BLaER1 (cell line): ENCODE results near the gene OR10H4.
"Not testable (repeated sequence)": the region's sequence is repeated elsewhere in the genome, so short reads cannot be mapped to it uniquely, and the experiment has no call there.

ENCODE experiments used
- H3K27ac ChIP-seq: shearing (Covaris generic); formaldehyde crosslinking; 2 replicates; pipeline ENCODE4 v1.8.1; 2022
- H3K27me3 ChIP-seq: shearing (Covaris generic); formaldehyde crosslinking; 2 replicates; pipeline ENCODE4 v1.8.1; 2022
- H3K36me3 ChIP-seq: shearing (Covaris generic); formaldehyde crosslinking; 2 replicates; pipeline ENCODE4 v1.8.1; 2022
- H3K4me1 ChIP-seq: shearing (Covaris generic); formaldehyde crosslinking; 2 replicates; pipeline ENCODE4 v1.8.1; 2022
- H3K4me2 ChIP-seq: shearing (Covaris generic); formaldehyde crosslinking; 2 replicates; pipeline ENCODE4 v1.8.1; 2022
- H3K4me3 ChIP-seq: shearing (Covaris generic); formaldehyde crosslinking; 2 replicates; pipeline ENCODE4 v1.8.1; 2022
- H3K9ac ChIP-seq: shearing (Covaris generic); formaldehyde crosslinking; 2 replicates; pipeline ENCODE4 v1.8.1; 2022
- H3K9me3 ChIP-seq: shearing (Covaris generic); formaldehyde crosslinking; 2 replicates; pipeline ENCODE4 v1.8.1; 2022
- H4K20me1 ChIP-seq: shearing (Covaris generic); formaldehyde crosslinking; 2 replicates; pipeline ENCODE4 v1.8.1; 2022
- Cebpa-rat ChIP-seq: shearing (Covaris generic); IDR thresholded peaks from 2 replicates; pipeline ENCODE4 v1.8.1; 2022

The OR10H4 gene

DNA sequence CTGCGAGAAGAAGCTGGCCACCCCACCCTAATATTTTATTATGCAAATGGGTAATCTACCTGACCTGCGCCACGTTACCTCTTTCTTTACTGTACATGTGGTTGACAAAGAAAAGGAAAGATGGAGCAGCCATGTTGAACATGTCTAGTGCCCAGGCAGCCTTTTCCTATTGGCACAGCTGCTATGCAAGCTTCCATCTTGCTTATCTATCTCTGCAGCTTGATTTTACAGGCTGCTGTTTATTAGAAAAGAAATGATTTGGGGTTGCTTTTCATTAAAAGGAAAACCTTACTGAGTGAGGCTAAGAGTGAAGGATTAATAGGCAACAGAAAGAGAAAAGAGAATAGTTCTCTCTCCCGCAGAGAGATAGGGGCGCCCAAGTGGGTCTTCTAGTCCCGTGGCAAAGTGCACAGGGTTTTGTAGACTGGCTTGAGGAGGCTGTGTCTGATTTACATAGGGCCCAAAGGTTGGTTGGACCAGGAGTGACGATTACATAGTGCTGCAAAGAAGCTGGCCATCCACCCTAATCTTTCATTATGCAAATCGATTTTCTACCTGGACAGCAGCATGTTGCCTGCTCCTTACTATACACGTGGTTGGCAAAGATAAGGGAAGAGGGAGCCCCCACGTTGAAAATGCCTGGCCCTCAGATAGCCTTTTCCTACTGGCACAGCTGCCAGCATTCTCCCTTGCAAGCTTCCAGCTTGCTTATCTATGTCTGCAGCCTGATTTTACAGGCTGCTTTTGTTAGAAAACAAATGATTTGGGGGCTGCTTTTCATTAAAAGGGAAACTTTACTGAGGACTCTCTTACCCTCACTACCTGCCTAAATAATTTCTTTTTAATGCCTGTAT is 28.3 kb downstream of the OR10H4 start:
- peaks cover 10% of the 10 kb centered on the region for H3K9me3 ChIP-seq
- H3K27ac ChIP-seq, result no peak overlapping the region
- no peak overlapping the region for H3K4me3 ChIP-seq
- no peaks in the 10 kb centered on the region for H3K36me3 ChIP-seq
- no peak overlapping the region for H3K9ac ChIP-seq
- TF ChIP-seq Cebpa-rat, result no peak
- no peaks in the 10 kb centered on the region for H4K20me1 ChIP-seq
- no peak overlapping the region for H3K4me2 ChIP-seq
- H3K4me1 ChIP-seq, result peaks cover 6% of the 10 kb centered on the region; the same call in 1 of the 2 replicates
- no peaks in the 10 kb centered on the region for H3K27me3 ChIP-seq

GRCh38 chr19:15977690-15978089 is 28.9 kb downstream of the OR10H4 start:
- H3K9ac ChIP-seq, result no peak overlapping the region
- no peaks in the 10 kb centered on the region for H3K36me3 ChIP-seq
- no peak overlapping the region for H3K4me2 ChIP-seq
- H3K27me3 ChIP-seq, result no peaks in the 10 kb centered on the region
- H4K20me1 ChIP-seq, result no peaks in the 10 kb centered on the region
- H3K9me3 ChIP-seq, result peaks cover 17% of the 10 kb centered on the region
- TF ChIP-seq Cebpa-rat, result no peak
- no peak overlapping the region for H3K4me3 ChIP-seq
- H3K27ac ChIP-seq, result no peak overlapping the region
- H3K4me1 ChIP-seq, result peaks cover 6% of the 10 kb centered on the region; the same call in 1 of the 2 replicates

- Histone ChIP-seq H3K4me1 (0 out of 2 replicates have a peak, but pooled peaks cover under 1% of the 10 kb centered on the region), H3K27ac (no peak overlapping the region), H3K36me3 (no peaks in the 10 kb centered on the region), H4K20me1 (no peaks in the 10 kb centered on the region), H3K4me2 (no peak overlapping the region), H3K9ac (no peak overlapping the region), H3K27me3 (no peaks in the 10 kb centered on the region), H3K9me3 (peaks cover 25% of the 10 kb centered on the region), H3K4me3 (no peak overlapping the region)
- no peak for TF ChIP-seq Cebpa-rat
Measured at GRCh38 chr19:15979293-15979692, 30.5 kb downstream of the OR10H4 start.

DNA sequence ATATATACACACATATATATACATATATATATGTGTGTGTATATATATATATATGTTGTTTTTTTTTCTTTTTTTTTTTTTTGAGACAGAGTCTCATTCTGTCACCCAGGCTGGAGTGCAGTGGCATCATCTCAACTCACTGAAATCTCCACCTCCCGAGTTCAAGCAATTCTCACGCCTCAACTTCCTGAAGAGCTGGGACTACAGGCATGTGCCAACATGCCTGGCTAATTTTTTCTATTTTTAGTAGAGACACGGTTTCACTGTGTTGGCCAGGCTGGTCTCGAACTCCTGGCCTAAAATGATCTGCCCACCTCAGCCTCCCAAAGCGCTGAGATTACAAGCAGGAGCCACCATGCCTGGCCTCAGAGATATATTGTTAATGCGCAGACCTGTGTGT is 37.0 kb downstream of the OR10H4 start:
- H3K4me3 ChIP-seq, H3K9ac ChIP-seq, H4K20me1 ChIP-seq, H3K27ac ChIP-seq, H3K4me2 ChIP-seq, H3K4me1 ChIP-seq, H3K36me3 ChIP-seq, H3K27me3 ChIP-seq: not testable (repeated sequence)
- peaks cover 29% of the 10 kb centered on the region for H3K9me3 ChIP-seq

GRCh38 chr19:15986701-15987100 is 37.9 kb downstream of the OR10H4 start:
- Histone ChIP-seq H3K27ac (no peak overlapping the region), H4K20me1 (no peaks in the 10 kb centered on the region), H3K9ac (no peak overlapping the region), H3K9me3 (peaks cover 21% of the 10 kb centered on the region), H3K4me1 (peaks cover 4% of the 10 kb centered on the region; the same call in 1 of the 2 replicates), H3K27me3 (no peaks in the 10 kb centered on the region), H3K36me3 (no peaks in the 10 kb centered on the region), H3K4me3 (no peak overlapping the region), H3K4me2 (no peak overlapping the region)
- TF ChIP-seq Cebpa-rat, result no peak

GRCh38 chr19:15989889-15990288 is 41.1 kb downstream of the OR10H4 start:
- H3K4me3 ChIP-seq, result no peak overlapping the region
- TF ChIP-seq Cebpa-rat, result no peak
- H3K27me3 ChIP-seq, result no peaks in the 10 kb centered on the region
- no peaks in the 10 kb centered on the region for H4K20me1 ChIP-seq
- H3K36me3 ChIP-seq, result no peaks in the 10 kb centered on the region
- H3K9ac ChIP-seq, result no peak overlapping the region
- H3K27ac ChIP-seq, result no peak overlapping the region
- H3K4me1 ChIP-seq, result peaks cover 4% of the 10 kb centered on the region; the same call in 1 of the 2 replicates
- peaks cover 17% of the 10 kb centered on the region for H3K9me3 ChIP-seq
- no peak overlapping the region for H3K4me2 ChIP-seq

DNA sequence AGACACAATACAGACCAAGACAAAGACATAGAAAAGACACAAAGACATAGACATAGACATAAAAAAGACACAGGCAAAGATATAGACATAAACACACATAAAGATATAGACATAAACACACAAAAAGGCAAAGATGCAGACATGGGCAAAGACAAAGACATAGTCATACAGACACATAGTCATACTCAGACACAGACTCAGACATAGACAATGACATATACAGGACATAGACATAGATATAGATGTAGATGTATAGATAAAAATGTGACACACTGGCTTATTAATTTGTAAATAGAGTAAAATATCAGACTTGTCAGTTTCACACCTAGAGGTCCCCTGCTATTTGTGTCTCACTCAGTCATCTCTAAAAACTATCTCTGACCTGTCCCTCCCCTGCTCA is 42.8 kb downstream of the OR10H4 start:
- Histone ChIP-seq H3K9ac (no peak overlapping the region), H3K4me1 (no peaks in the 10 kb centered on the region), H3K36me3 (0 out of 2 replicates have a peak, but pooled peaks cover 6% of the 10 kb centered on the region), H3K9me3 (peaks cover 33% of the 10 kb centered on the region), H3K4me2 (no peak overlapping the region), H3K27ac (no peak overlapping the region), H4K20me1 (no peaks in the 10 kb centered on the region), H3K27me3 (no peaks in the 10 kb centered on the region), H3K4me3 (no peak overlapping the region)
- TF ChIP-seq Cebpa-rat, result no peak

GRCh38 chr19:15992014-15992413 is 43.2 kb downstream of the OR10H4 start:
- Histone ChIP-seq H3K27ac (no peak overlapping the region), H3K36me3 (0 out of 2 replicates have a peak, but pooled peaks cover 6% of the 10 kb centered on the region), H3K9ac (no peak overlapping the region), H3K4me1 (no peaks in the 10 kb centered on the region), H4K20me1 (no peaks in the 10 kb centered on the region), H3K27me3 (no peaks in the 10 kb centered on the region), H3K4me3 (no peak overlapping the region), H3K9me3 (peaks cover 35% of the 10 kb centered on the region), H3K4me2 (no peak overlapping the region)
- no peak for TF ChIP-seq Cebpa-rat

DNA sequence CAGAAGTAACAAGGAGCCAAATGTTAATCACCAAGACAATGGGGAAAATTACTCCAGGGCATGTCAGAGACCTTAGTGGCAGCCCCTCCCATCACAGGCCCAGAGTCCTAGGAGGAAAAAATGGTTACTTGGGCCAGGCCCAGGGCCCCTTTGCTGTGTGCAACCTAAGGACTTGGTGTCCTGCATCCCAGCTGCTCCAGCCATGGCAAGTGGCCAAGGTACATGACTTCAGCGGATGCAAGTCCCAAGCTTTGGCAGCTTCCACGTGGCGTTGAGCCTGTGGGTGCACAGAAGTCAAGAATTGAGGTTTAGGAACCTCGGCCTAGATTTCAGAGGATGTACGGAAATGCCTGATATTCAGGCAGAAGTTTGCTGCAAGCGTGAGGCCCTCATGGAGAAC is 46.7 kb downstream of the OR10H4 start:
- H3K27ac ChIP-seq, result no peak overlapping the region
- H3K9ac ChIP-seq, result no peak overlapping the region
- H4K20me1 ChIP-seq, result no peaks in the 10 kb centered on the region
- H3K9me3 ChIP-seq, result peaks cover 34% of the 10 kb centered on the region
- 0 out of 2 replicates have a peak, but pooled peaks cover 6% of the 10 kb centered on the region for H3K36me3 ChIP-seq
- H3K4me1 ChIP-seq, result peaks cover 3% of the 10 kb centered on the region; the same call in 1 of the 2 replicates
- no peak overlapping the region for H3K4me3 ChIP-seq
- no peaks in the 10 kb centered on the region for H3K27me3 ChIP-seq
- no peak overlapping the region for H3K4me2 ChIP-seq
- TF ChIP-seq Cebpa-rat, result no peak

DNA sequence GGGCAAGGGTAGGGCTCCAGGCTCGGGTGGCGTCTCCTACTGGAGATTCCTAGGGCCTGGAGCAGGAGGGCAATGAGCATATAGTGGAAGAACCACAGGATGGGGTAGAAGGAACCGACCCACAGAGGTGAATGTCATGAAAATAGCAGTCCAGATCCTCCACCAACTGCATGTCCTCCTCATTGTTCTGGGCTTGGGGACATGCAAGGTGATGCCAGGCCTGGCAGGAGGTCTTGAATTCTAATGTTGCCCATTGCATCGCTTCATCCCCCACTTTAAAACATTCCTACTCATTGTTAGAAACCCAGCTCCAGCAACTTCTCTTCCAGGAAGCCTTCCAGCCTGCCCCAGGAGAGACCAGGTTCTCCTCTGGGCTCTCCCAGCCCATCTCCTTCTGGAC is 49.4 kb downstream of the OR10H4 start:
- Histone ChIP-seq H3K27ac (no peak overlapping the region), H3K36me3 (0 out of 2 replicates have a peak, but pooled peaks cover 6% of the 10 kb centered on the region), H4K20me1 (no peaks in the 10 kb centered on the region), H3K4me3 (no peak overlapping the region), H3K4me2 (no peak overlapping the region), H3K4me1 (peaks cover 26% of the 10 kb centered on the region), H3K9me3 (peaks cover 34% of the 10 kb centered on the region), H3K9ac (no peak overlapping the region), H3K27me3 (no peaks in the 10 kb centered on the region)
- TF ChIP-seq Cebpa-rat, result no peak
